Measurements from ENCODE around the gene TMIGD2.

Gene TMIGD2

DNA sequence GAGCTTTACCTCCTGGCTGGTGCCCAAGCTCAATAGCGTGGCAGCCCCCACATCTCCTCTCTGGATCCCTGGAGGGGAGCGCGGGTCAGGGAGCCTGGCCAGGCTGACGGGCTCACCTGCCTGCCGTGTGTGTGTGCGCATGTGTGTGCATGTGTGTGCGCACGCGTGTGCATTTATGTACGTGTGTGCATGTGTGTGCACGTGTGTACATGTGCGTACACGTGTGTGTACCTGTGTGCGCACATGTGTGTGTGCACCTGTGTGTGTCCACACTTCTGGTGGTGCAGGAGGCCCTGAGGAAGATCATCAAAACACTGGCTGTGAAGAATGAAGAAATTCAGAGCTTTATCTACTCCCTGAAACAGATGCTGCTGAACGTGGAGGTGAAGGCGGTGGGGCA, 3.5 kb upstream of the TMIGD2 start:
- no peaks in the 10 kb centered on the region for H3K9me3 ChIP-seq (ENCODE audit: control extremely low read depth in 1 of 5, control insufficient read depth in 4 of 5, insufficient read depth in 2 of 5, low read depth in 1 of 5, low read length in 4 of 5)
- CTCF ChIA-PET: interaction anchor here (1.4 to 2.8 kb wide), 2 partner anchors 15 to 25 kb away, joined by 3 to 18 read pairs; no protein-coding TSS in a partner anchor
- DNase-seq: no peak
- no peak overlapping the region for H3K4me3 ChIP-seq (ENCODE audit: control insufficient read depth in 1 of 7, extremely low read depth in 1 of 7, insufficient read depth in 4 of 7, low read depth in 2 of 7, low read length in 6 of 7)
- no peaks in the 10 kb centered on the region for H3K36me3 ChIP-seq (ENCODE audit: control insufficient read depth in 4 of 4, insufficient read depth in 4 of 4, low read length in 3 of 4)
- peaks cover 4 to 25% (median 23%) of the 10 kb centered on the region in 4 experiments for H3K4me1 ChIP-seq (ENCODE audit: control extremely low read depth in 1 of 4, control insufficient read depth in 4 of 4, insufficient read depth in 4 of 4, low read length in 3 of 4)
- H3K27ac ChIP-seq (ENCODE audit: insufficient read depth in 1 of 2, low read depth in 1 of 2, low read length in 2 of 2, poor library complexity in 1 of 2, severe bottlenecking in 2 of 2): no peak overlapping the region
- 95% methylated on average over 16 of the region's 16 CpGs for WGBS (ENCODE audit: insufficient coverage)
- no peaks in the 10 kb centered on the region for H3K27me3 ChIP-seq (replicated peaks in 2 of 5; ENCODE audit: control insufficient read depth in 4 of 5, insufficient read depth in 5 of 5, low read length in 4 of 5)
- POLR2A ChIA-PET: interaction anchor here (0.7 kb wide), 1 partner anchor 37 kb away, joined by 6 read pairs; no protein-coding TSS in a partner anchor

DNA sequence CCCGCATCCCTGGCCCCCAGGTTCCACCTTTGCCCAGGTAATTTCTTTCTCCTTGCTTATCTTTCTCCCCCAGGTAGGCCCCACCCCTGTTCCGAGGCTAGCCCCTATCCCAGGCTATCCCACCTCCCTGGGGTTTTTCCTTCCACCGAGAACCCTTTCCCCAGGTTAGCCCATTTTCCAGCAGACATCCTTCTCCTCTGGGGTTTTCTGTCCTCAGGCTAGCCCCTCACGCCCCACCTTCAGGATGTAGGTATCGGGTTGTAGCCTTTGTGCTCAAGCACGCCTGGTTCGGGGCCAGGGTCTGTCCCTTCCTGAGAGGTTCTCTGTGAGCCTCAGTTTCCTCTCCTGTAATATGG, 3.0 kb upstream of the TMIGD2 start:
- WGBS (ENCODE audit: insufficient coverage): 87% methylated on average over 6 of the region's 7 CpGs
- ChIA-PET CTCF (interaction anchor here (2.8 kb wide), 1 partner anchor 16 kb away, joined by 18 read pairs; no protein-coding TSS in a partner anchor), POLR2A (no interaction called here)
- Histone ChIP-seq H3K36me3 (ENCODE audit: control insufficient read depth in 4 of 4, insufficient read depth in 4 of 4, low read length in 3 of 4) (no peaks in the 10 kb centered on the region), H3K4me1 (ENCODE audit: control extremely low read depth in 1 of 4, control insufficient read depth in 4 of 4, insufficient read depth in 4 of 4, low read length in 3 of 4) (peaks cover 4 to 27% (median 23%) of the 10 kb centered on the region in 4 experiments), H3K27me3 (replicated peaks in 2 of 5; ENCODE audit: control insufficient read depth in 4 of 5, insufficient read depth in 5 of 5, low read length in 4 of 5) (no peaks in the 10 kb centered on the region), H3K4me3 (ENCODE audit: control insufficient read depth in 1 of 7, extremely low read depth in 1 of 7, insufficient read depth in 4 of 7, low read depth in 2 of 7, low read length in 6 of 7) (no peak overlapping the region), H3K9me3 (ENCODE audit: control extremely low read depth in 1 of 5, control insufficient read depth in 4 of 5, insufficient read depth in 2 of 5, low read depth in 1 of 5, low read length in 4 of 5) (no peaks in the 10 kb centered on the region), H3K27ac (ENCODE audit: insufficient read depth in 1 of 2, low read depth in 1 of 2, low read length in 2 of 2, poor library complexity in 1 of 2, severe bottlenecking in 2 of 2) (no peak overlapping the region)
- DNase-seq: no peak

DNA sequence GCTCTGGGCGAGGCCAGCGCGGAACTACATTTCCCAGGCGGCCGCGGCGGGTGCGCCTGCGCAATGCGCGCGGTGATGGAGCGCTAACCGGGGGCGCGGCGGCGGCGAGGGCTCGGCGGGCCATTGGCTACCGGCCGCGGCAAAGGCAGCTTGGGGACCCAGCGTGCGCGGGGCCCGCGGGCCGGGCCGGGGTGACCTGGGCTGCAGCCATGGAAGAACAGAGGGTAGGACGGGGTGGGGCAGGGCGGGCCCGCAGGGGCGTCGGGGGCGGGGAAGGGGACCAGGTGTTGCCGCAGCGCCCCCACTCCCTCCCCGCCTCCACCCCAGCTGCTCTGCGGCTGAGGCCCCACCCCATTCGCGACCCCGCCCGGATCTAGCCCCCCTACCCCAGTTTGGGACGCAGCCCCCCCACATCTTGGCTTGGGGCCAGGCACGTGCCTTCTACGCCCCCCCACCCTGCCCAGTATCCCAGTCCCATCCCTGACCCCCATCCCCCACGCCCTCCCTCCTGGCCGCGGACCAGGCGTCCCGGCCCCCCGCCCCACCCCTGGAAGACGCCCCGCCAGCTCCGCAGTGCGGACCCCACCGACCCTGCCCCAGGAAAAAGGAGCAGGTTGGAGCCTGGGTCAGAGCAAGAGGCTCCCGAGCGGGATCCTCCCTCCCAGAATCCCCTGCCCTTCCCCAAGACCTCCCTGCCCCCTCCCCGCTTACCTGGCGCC, 2.5 kb upstream of the TMIGD2 start, which contains the start of gene FSD1:
Gene FSD1 (plus strand): TSS at position 61 of the 719 bp plus-strand sequence. CDS start 149 bp downstream, at position 210.
- ChIA-PET POLR2A (interaction anchor here (1.1 kb wide), 1 partner anchor 17 kb away, joined by 3 read pairs; no protein-coding TSS in a partner anchor), CTCF (interaction anchor here (2.8 kb wide), 1 partner anchor 16 kb away, joined by 18 read pairs; no protein-coding TSS in a partner anchor)
- DNase-seq: peak; percentile 52 to 73 (median 69)
- 8% methylated on average over 26 of the region's 63 CpGs for WGBS (ENCODE audit: insufficient coverage)
- no peaks in the 10 kb centered on the region for H3K36me3 ChIP-seq (ENCODE audit: control insufficient read depth in 4 of 4, insufficient read depth in 4 of 4, low read length in 3 of 4)
- peak within 1 kb of the TSS in 3 of 7 experiments; percentile 8 to 36 (median 28) for H3K4me3 ChIP-seq (ENCODE audit: control insufficient read depth in 1 of 7, extremely low read depth in 1 of 7, insufficient read depth in 4 of 7, low read depth in 2 of 7, low read length in 6 of 7)
- H3K27ac ChIP-seq (ENCODE audit: insufficient read depth in 1 of 2, low read depth in 1 of 2, low read length in 2 of 2, poor library complexity in 1 of 2, severe bottlenecking in 2 of 2): no peak within 1 kb of the TSS
- no peaks in the 10 kb centered on the region for H3K27me3 ChIP-seq (replicated peaks in 2 of 5; ENCODE audit: control insufficient read depth in 4 of 5, insufficient read depth in 5 of 5, low read length in 4 of 5)
- no peaks in the 10 kb centered on the region for H3K9me3 ChIP-seq (ENCODE audit: control extremely low read depth in 1 of 5, control insufficient read depth in 4 of 5, insufficient read depth in 2 of 5, low read depth in 1 of 5, low read length in 4 of 5)
- H3K4me1 ChIP-seq (ENCODE audit: control extremely low read depth in 1 of 4, control insufficient read depth in 4 of 4, insufficient read depth in 4 of 4, low read length in 3 of 4): peaks cover 4 to 27% (median 23%) of the 10 kb centered on the region in 4 experiments

DNA sequence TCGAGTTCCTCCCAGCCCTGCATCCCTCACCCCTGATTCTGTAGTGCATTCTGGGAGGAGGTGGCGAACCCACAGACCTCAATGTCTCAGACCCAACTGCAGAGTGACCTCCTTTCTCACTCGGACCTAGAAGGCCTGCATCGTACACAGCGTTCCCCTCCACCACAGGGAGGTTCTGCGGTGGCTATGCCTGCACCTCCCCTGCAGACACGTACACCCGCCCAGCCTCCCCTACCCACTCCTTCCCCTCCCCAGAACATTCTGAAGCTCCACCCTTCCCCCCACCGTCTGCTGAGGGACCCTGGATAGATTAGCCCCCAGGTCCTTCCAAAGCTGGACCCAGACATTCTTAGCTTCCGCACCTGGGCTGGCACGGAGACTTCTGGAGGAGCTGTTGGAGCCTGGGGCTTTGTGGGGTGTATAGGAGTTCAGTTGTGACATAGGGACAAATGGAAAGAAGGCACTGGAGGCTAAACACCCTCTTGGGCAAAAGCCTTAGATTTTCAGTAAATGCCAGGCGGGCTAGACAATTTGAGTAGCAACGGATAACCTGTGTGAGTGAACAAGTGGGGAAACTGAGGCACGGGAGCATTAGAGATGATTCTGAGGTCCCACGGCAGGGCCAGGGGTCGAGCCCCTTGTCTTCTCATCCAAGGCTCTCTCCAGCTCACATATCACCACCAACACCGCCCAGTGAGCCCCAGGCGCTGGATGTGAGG, 1.8 kb upstream of the TMIGD2 start:
- Histone ChIP-seq H3K4me1 (ENCODE audit: control extremely low read depth in 1 of 4, control insufficient read depth in 4 of 4, insufficient read depth in 4 of 4, low read length in 3 of 4) (peaks cover 4 to 27% (median 23%) of the 10 kb centered on the region in 4 experiments), H3K27me3 (replicated peaks in 2 of 5; ENCODE audit: control insufficient read depth in 4 of 5, insufficient read depth in 5 of 5, low read length in 4 of 5) (no peaks in the 10 kb centered on the region), H3K36me3 (ENCODE audit: control insufficient read depth in 4 of 4, insufficient read depth in 4 of 4, low read length in 3 of 4) (no peaks in the 10 kb centered on the region), H3K9me3 (ENCODE audit: control extremely low read depth in 1 of 5, control insufficient read depth in 4 of 5, insufficient read depth in 2 of 5, low read depth in 1 of 5, low read length in 4 of 5) (no peaks in the 10 kb centered on the region), H3K4me3 (ENCODE audit: control insufficient read depth in 1 of 7, extremely low read depth in 1 of 7, insufficient read depth in 4 of 7, low read depth in 2 of 7, low read length in 6 of 7) (peak overlapping the region in 3 of 7 experiments; percentile 8 to 36 (median 28)), H3K27ac (ENCODE audit: insufficient read depth in 1 of 2, low read depth in 1 of 2, low read length in 2 of 2, poor library complexity in 1 of 2, severe bottlenecking in 2 of 2) (no peak overlapping the region)
- WGBS (ENCODE audit: insufficient coverage): 79% methylated on average over 12 of the region's 18 CpGs
- DNase-seq: no peak
- CTCF ChIA-PET: interaction anchor here (1.0 kb wide), 1 partner anchor 37 kb away, joined by 3 read pairs; no protein-coding TSS in a partner anchor
- POLR2A ChIA-PET: interaction anchor here (1.1 kb wide), 1 partner anchor 18 kb away, joined by 3 read pairs; no protein-coding TSS in a partner anchor

DNA sequence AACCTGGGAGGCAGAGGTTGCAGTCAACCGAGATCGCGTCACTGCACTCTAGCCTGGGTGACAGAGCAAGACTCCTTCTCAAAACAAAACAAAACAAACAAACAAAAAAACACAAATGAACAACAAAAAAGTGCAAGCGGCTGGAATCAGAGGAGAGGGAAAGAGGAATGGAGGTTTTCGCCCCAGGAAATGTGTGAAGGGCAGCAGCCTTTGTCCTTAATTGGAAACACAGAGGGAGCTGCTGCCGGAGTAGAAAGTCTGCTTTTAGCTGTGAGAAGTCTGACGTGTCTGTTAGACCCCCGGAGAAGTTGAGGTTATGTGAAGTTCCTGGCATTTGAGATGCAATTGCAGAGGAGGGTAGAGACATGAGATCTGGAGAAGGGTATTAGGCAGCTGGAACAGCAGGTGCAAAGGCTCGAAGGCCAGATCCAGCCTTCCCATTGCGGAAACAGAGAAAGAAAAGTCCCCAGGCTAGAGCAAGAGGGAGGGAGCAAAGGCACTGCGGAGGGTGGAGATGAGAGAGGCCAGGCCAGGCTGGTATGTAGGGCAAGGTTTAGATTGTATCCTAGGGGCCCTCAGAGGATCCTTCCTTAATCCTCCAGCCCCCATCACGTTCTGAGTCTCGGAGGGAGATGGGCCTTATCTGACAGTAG, 473 bp downstream of the TMIGD2 start:
- WGBS (ENCODE audit: insufficient coverage): 38% methylated on average over 7 of the region's 13 CpGs
- ChIA-PET CTCF (interaction anchor here (1.0 to 1.7 kb wide), 2 partner anchors 19 to 35 kb away, joined by 4 read pairs; no protein-coding TSS in a partner anchor), POLR2A (no interaction called here)

DNA sequence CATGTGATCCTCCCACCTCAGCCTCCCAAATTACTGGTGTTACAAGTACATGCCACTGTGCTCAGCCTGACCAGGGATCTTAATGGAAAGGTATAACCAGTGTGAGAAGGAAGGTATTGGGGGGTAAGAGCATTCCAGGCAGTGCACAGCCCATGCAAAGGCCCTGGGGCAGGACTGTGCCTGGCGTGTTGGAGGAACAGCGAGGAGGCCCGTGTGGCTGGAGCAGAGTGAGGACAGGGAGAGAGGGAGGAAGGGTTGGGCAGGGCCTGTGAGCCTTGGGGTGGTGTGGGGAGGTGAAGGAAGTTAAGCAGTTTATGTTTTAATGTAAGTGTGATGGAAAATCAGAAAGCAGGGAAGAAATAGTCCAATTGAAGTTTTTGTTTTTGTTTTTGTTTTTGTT, 1.6 kb downstream of the TMIGD2 start:
- 80% methylated on average over 3 of the region's 3 CpGs for WGBS (ENCODE audit: insufficient coverage)
- H3K4me3 ChIP-seq (ENCODE audit: control insufficient read depth in 1 of 7, extremely low read depth in 1 of 7, insufficient read depth in 4 of 7, low read depth in 2 of 7, low read length in 6 of 7): no peak overlapping the region
- POLR2A ChIA-PET: no interaction called here

More for the DNA sequence above, 473 bp downstream of the TMIGD2 start:
- H3K9me3 ChIP-seq (ENCODE audit: control extremely low read depth in 1 of 5, control insufficient read depth in 4 of 5, insufficient read depth in 2 of 5, low read depth in 1 of 5, low read length in 4 of 5): no peaks in the 10 kb centered on the region
- H3K27me3 ChIP-seq (replicated peaks in 2 of 5; ENCODE audit: control insufficient read depth in 4 of 5, insufficient read depth in 5 of 5, low read length in 4 of 5): no peaks in the 10 kb centered on the region
- peak overlapping the region in 6 of 7 experiments; percentile 19 to 73 (median 48) for H3K4me3 ChIP-seq (ENCODE audit: control insufficient read depth in 1 of 7, extremely low read depth in 1 of 7, insufficient read depth in 4 of 7, low read depth in 2 of 7, low read length in 6 of 7)
- H3K27ac ChIP-seq (ENCODE audit: insufficient read depth in 1 of 2, low read depth in 1 of 2, low read length in 2 of 2, poor library complexity in 1 of 2, severe bottlenecking in 2 of 2): peak overlapping the region; percentile 40 to 74
- peaks cover 4 to 27% (median 23%) of the 10 kb centered on the region in 4 experiments for H3K4me1 ChIP-seq (ENCODE audit: control extremely low read depth in 1 of 4, control insufficient read depth in 4 of 4, insufficient read depth in 4 of 4, low read length in 3 of 4)
- no peaks in the 10 kb centered on the region for H3K36me3 ChIP-seq (ENCODE audit: control insufficient read depth in 4 of 4, insufficient read depth in 4 of 4, low read length in 3 of 4)
- no peak for DNase-seq

More for the DNA sequence above, 1.6 kb downstream of the TMIGD2 start:
- no peak overlapping the region for H3K27ac ChIP-seq (ENCODE audit: insufficient read depth in 1 of 2, low read depth in 1 of 2, low read length in 2 of 2, poor library complexity in 1 of 2, severe bottlenecking in 2 of 2)
- H3K9me3 ChIP-seq (ENCODE audit: control extremely low read depth in 1 of 5, control insufficient read depth in 4 of 5, insufficient read depth in 2 of 5, low read depth in 1 of 5, low read length in 4 of 5): no peaks in the 10 kb centered on the region
- H3K27me3 ChIP-seq (replicated peaks in 2 of 5; ENCODE audit: control insufficient read depth in 4 of 5, insufficient read depth in 5 of 5, low read length in 4 of 5): no peaks in the 10 kb centered on the region
- peaks cover 4 to 30% (median 23%) of the 10 kb centered on the region in 4 experiments for H3K4me1 ChIP-seq (ENCODE audit: control extremely low read depth in 1 of 4, control insufficient read depth in 4 of 4, insufficient read depth in 4 of 4, low read length in 3 of 4)
- CTCF ChIA-PET: no interaction called here
- peaks cover 0 to 2% (median 0%) of the 10 kb centered on the region in 4 experiments for H3K36me3 ChIP-seq (ENCODE audit: control insufficient read depth in 4 of 4, insufficient read depth in 4 of 4, low read length in 3 of 4)
- no peak for DNase-seq
